GM21360 (cell line): ENCODE results near the gene SYCE3.
"Not testable (repeated sequence)": the region's sequence is repeated elsewhere in the genome, so short reads cannot be mapped to it uniquely, and the experiment has no call there.

Source experiments
- ATAC-seq: cut with Tn5 transposase; IDR thresholded peaks from one replicate; pipeline ENCODE4 v1.9.1; 2021; ENCODE audit warnings: mild to moderate bottlenecking, moderate library complexity; ENCODE audit not compliant: unreplicated experiment

The SYCE3 gene

GRCh38 chr22:50551160-50551752 is 11.5 kb downstream of the SYCE3 start:
- ATAC-seq: no peak

- ATAC-seq: no peak
These were observed 12.3 kb downstream of the SYCE3 start for GRCh38 chr22:50550395-50550794.

- no peak for ATAC-seq
These were observed 13.6 kb downstream of the SYCE3 start for GRCh38 chr22:50548921-50549790.

DNA sequence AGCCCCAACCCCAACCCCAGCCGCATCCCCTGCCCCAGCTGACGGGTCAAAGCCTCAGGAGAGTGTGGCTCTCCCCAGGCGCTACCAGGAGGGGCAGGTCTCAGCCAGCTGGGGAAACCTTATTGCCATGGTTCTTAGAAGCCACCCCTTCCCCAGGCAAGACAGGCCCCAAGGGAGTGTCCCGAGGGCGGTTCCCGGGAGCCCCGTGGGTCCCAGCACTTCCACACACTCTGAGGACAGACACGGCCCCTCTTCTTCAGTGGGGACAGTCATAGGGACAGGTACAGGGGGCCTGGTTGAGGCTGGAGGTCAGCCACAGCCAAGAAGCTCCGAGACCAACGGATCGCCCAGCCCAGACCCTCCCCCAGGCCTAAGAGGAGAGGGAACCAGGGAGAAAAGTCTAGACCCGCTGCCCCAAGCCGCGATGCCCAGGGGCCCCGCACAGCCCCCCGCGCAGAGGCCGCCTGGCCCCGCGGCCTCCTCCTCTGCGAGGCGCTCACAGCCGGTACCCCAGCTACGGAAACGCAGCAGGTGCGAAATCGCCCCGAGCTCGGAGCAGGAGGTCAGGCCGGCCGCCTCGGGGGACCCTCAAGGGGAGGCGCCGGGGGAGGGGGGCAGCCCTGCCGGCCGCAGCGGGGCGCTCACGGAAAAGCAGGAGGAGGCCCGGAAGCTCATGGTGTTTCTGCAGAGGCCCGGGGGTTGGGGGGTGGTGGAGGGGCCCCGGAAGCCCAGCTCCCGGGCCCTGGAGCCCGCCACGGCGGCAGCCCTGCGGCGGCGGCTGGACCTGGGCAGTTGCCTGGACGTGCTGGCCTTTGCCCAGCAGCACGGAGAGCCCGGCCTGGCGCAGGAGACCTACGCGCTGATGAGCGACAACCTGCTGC is 14.4 kb downstream of the SYCE3 start:
- no peak for ATAC-seq

DNA sequence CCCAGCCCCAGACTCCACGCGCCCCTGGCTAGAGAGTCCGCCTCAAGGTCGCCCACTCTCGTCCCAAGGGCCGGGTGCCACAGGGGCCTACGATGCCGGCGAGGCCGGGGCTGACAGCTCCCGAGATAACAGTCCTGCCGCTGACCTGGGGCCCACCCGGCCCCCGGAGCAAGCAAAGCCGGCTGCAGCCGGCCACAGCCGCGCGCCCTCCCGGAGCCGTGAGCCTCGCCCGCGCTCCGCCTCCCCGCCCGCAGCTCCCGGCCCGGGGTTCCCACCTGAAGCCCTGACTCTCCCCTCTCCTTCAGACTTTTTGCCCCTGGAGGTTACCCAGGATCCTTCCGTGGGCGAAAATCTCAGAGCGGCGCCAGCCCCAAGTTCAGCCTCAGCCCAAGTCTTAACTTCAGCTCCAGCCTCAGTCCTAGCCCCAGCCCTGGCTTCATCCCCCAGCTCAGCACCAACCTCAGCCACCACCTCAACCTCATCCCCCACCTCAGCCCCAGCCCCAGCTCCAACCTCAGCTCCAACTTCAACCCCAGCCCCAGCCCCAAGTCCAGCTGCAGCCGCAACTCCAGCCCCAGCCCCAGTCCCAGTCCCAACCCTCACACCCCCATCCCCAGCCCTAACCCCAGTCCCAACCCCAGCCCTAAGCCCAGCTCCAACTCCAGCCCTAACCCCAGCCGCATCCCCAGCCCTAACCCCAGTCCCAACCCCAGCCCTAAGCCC is 15.3 kb downstream of the SYCE3 start:
- no peak for ATAC-seq

GRCh38 chr22:50546326-50547262 is 16.1 kb downstream of the SYCE3 start:
- ATAC-seq: no peak

DNA sequence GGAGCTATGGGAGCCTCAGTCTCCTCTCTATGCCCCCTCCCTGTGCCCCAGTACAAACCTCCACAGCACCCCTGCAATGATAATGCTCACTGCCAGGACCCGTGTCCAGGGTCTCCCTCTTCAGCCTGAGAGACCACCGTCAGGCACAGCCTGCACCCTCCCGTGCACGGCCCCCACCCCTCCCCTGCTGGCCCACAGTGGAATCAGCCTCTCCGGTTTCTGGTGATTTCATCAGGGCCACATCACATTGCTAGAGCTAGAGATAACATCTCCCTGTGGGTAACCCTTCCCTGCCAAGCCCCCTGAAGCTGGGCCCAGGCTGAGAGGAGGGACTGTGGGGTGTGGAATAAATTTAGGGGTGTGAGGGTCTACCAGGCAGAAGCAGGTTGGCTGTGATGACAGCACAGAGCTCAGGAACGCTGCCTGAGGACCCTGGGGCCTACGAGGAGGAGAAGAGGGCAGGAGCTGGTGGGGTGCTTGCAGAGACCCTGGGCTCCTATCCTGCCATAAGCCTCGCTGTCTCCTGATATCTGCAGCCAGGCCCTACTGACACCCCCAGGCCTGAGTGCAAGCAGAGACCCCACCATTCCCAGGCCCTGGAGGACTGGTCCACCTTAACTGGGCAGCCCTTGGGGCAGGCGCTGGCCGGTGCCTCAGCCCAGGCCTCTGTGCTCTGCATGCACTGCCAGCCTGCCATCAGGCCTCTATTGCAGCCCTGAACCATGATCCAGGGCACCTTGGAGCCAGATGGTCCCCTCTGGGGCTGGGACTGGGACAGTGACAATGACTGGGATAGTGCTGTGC is 17.0 kb downstream of the SYCE3 start, which contains the start of gene KLHDC7B:
TSS of gene KLHDC7B (plus strand) at position 378 of the 804 bp plus-strand sequence. CDS start at position 723, 345 bp downstream.
- ATAC-seq: no peak

DNA sequence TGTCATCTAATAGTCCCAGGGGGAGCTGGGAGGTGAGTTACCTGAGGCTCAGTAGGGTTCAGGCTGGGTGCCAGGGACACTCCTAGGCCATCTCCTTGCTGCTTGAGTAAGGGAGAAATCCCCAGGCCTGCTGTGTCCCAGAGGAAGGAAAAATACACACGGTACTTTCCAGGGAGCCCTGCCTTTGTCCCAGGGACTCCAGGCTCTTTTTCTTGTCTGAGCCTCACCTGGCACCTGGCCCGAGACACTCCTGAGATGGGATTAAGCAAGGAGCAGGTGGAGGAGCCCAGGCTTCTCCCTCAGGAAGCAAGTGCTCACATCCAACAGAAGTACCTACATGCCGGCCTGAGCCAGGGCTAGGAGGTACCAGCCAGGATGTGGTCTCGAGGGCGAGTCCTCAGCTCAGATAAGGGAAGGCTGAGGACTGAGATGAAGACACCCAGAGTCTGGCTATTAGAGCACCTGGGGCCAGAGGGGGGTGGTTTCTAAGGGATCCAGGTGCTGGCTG is 17.9 kb downstream of the SYCE3 start:
- no peak for ATAC-seq

- no peak for ATAC-seq
These were observed 18.5 kb downstream of the SYCE3 start for GRCh38 chr22:50544078-50544745.

- ATAC-seq: no peak
These were observed 20.2 kb downstream of the SYCE3 start for GRCh38 chr22:50542416-50542927.

DNA sequence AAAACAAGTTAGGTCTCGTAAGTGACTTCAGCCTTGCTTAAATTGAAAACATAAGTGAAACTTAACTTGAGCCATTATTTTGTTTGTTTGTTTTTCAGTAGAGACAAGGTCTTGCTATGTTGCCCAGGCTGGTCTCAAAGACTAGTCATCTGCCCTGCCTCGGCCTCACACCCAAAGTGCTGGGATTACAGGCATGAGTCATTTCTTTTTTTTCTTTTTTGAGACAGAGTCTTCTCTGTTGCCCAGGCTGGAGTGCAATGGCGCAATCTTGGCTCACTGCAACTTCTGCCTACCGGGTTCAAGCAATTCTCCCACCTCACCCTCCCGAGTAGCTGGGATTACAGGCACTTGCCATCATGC is 21.1 kb downstream of the SYCE3 start:
- not testable (repeated sequence) for ATAC-seq

- ATAC-seq: no peak
These were observed 22.3 kb downstream of the SYCE3 start for GRCh38 chr22:50540381-50540780.

DNA sequence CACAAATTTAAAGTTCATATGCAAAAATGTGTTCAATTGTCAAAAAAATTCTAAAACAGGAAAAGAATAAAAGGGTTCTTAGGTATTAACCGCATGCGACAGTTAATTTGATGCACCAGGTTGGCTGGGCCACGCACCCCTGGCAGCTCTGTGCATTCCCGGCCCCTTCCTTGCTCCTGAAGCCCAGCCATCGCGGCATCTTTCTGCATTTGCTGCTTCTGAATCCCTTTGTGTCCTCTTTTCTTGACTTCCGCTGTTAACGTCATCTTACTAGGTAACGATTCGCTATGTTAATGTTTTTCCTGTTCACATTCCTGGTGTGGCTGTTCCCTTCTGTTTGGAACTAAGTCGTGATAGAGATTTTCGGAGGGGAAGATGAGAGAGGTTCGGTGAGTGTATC is 25.0 kb downstream of the SYCE3 start:
- ATAC-seq: no peak

DNA sequence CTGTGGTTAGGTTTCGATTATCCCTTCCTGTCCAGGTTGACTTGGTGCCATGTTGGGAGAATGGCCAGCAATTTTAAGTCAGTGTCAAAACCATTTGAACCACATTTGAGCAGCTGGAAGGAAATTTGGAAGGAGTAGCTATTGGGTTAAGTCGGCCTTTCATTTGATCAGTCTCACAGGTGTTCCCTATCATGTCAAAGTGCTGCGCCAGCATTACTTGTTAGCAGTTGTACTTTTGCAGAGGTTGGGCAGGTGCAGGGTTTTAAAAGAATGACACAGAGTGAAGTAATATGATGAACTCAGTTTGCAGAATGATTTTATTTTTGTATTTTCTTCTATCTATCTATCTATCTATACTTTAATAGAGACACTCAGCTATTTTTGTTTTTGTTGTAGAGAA is 26.5 kb downstream of the SYCE3 start:
- ATAC-seq: no peak

GRCh38 chr22:50535113-50535512 is 27.6 kb downstream of the SYCE3 start:
- no peak for ATAC-seq

DNA sequence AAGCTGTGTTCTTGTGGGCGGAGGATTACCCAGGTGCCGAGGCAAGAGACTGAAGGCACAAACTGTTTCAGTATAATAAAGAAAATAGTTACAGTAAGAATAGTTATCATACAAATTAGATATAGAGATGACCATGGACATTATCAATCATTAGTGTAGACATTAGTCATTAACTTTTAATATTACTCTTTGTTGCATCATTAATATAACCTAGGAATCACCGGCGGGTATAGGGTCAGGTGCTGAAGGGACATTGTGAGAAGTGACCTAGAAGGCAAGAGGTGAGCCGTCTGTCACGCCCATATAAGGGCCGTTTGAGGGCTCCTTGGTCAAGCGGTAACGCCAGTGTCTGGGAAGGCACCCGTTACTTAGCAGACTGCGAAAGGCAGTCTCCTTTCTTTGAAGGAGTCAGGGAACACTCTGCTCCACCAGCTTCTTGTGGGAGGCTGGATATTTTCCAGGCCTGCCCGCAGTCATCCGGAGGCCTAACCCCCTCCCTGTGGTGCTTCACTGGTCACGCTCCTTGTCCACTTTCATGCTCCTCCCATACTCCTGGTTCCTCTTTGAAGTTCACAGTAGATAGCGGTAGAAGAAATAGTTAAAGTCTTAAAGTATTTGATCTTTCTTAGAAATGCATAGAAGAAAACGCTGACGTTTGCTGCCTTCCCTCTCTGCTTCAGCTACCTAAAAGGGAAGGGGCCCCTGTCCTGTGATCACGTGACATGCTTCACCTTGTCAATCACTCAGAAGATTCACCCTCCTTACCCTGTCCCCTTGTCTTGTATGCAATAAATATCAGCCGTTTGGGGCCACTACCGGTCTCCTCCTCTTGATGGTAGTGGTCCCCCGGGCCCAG is 28.6 kb downstream of the SYCE3 start:
- ATAC-seq: not testable (repeated sequence)
